Stimulated activated CD8-positive, alpha-beta memory T cell treated with anti-CD3 and anti-CD28 coated beads, Interleukin-2, amount 100 ng/mL, for 48 hours (primary cell): ENCODE data around the gene CELSR1.

Experiments
- DNase-seq, 2 donors: peaks; one replicate each; pipeline ENCODE4 v3.0.0-alpha.2; 2020; ENCODE audit warnings: low read depth in 2 of 2

CELSR1 gene

GRCh38 chr22:46444390-46444854 is 93.0 kb downstream of the CELSR1 start:
- DNase-seq = no peak

DNA sequence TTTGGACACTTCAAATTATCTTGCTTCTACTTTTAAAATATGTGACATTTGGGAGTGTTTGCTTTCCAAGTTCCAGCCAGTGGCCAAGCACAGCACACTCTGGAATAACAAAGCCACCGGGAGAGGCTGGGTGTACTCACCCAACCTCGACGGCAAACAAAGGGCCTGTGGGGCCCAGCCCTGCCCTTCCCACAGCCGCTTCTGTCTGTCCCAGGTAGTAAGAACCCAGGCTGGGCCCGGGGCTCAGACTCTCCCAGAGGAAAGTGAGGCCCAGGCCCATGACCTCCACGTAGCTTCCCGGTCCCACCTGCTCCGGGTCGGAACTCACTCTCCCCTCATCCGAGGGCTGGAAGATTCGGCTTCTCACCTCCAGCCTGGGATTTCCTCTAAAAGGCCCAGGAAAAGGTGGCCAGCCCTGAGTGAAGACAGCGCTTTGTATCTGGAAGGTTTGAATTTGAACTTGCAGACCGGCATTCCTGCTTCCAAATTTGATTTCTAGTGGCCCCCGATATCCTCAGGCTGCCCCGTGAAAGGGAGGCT is 93.5 kb downstream of the CELSR1 start:
- no peak for DNase-seq

DNA sequence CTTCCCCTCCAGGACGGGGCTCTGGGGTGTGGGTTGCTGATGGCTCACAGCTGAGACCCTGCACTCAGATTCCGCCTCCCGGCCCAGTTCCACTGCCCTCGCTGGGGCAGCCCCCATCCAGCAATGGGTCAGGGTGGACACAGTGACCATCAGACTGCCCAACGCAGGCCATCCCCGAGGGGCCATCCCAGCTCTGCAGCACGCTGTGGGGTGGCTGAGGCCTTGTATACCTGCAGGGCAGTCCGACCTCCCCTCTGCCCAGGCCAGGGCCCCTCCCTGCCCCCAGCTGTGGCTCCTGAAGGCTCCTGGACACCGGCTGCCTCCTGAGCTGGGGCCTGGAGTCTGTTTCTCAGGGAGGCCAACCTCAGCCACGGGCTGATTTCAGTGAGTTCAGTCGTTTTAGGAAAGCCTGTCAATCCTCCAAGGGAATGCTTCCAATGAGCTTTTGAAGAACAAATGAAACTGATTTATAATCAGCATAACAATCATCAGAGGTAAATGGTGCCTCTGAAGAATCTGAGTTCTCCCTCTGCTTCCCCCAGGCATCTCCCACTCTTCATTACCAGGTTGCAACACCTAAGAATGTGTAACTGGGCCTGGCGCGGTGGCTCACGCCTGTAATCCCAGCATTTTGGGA is 95.1 kb downstream of the CELSR1 start:
- no peak for DNase-seq

- no peak for DNase-seq
Measured at GRCh38 chr22:46439576-46440465, 97.6 kb downstream of the CELSR1 start.

DNA sequence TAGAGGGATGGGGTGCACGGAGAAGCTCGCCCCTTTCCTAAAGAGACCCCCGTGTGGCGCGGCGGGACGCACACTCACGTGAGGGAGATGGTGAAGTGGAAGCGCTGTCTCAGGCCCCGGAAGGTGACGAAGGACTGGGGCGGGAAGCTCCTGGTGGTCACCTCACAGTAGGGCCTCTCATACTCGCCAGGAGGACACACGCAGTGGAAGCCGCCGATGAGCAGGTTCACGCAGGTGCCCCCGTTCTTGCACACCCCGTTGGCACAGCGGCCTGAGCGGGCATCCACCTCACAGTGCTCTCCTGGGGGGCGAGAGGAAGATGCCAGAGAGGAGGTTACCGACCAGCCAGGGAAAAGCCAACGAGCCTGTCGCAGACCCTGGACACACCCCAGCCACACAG is 98.3 kb downstream of the CELSR1 start:
- no peak for DNase-seq

DNA sequence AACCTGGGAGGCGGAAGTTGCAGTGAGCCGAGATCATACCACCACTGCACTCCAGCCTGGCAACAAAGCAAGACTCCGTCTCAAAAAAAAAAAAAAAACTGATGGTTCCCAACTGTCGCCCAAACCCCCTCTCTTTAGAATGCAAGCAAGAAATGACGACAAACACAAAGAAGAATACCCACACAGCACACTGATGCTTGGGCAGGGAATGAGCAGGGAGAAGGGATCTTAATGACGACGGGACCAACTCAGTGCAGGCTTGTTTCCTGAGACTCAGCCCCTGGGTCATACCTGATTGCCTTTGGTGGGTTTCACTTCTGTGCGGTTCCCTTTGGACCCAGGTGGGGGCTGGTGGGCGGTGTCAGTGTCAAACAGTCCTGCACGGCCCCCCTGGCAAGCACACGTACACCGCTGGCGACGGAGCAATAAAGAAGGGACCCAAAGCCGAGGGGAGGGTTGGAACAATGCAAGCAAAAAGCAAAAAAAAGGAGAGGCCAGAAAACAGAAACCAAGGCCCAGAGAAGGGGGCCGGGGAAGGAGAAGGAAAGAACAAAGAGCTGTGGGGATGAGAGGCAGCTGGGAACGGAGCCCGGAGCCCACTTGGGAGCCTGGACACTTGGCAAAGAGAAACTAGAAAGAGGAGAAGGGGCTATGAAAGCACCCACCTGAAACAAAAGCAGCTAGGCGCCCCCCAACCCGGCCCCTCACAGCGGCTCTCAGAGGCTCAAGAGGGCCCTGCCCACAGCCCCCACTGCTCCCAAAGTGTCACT is 99.6 kb downstream of the CELSR1 start:
- DNase-seq = no peak

- DNase-seq = no peak
Measured at GRCh38 chr22:46436595-46437175, 100.7 kb downstream of the CELSR1 start.

DNA sequence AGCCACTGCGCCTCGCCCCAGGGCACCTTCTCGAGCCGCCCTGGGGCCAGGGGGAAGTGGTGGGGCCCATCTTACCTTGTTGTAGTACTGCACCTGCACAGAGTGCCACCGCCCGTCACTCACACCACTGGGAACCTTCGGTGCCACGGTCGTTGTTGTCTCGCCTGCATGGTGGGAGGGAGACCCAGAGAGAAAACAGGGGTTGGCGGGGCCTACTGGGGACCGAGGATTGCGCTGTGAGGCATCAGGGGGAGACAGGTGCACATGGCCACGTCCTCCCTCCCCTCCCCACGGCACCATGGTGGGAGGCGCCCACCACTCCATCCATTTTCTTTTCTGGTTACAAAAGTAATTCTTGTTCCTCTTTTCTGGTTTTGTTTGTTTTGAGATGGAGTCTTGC is 104.1 kb downstream of the CELSR1 start:
- no peak for DNase-seq

DNA sequence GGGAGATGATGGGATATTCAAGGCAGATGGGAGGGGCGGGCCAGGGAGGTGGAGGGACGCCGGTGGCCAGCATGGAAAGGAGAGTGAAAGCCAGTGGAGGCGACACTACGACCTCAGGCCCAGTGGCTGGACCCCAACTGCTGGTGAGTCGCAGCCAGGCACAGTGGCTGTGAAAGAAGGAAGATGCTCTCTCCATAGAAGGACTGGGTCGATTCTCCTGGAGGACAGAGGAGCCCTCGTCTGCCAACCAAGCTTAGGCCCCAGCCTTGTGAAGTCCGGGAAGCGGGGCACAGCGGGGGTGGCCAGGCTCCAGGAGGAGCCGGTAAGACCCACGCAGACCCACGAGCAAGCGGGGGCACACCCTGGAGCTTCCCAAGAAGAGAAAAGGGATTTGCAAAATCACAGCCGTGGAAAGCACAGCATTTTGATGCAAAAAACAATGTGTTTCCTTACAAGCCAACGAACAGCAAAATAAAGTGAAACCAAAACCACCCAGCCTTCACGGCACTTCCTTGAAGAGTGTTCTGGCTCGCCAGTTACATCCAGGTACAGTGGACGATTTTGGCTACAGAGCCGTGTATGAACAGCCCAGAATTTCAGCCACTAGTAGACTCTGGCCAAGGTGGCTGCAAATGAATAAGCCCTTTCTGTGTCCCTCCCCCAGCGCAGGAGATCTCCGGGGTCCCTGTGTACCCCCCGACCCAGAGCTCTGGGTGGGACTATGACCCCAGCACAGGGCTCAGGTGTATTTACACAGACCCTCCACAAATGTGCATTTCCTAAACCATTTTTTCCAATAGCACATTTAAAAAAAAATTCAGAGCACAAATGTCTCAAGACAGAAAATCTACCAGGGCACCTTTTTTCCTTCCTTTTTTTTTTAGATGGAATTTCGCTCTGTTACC is 105.0 kb downstream of the CELSR1 start:
- DNase-seq = no peak

DNA sequence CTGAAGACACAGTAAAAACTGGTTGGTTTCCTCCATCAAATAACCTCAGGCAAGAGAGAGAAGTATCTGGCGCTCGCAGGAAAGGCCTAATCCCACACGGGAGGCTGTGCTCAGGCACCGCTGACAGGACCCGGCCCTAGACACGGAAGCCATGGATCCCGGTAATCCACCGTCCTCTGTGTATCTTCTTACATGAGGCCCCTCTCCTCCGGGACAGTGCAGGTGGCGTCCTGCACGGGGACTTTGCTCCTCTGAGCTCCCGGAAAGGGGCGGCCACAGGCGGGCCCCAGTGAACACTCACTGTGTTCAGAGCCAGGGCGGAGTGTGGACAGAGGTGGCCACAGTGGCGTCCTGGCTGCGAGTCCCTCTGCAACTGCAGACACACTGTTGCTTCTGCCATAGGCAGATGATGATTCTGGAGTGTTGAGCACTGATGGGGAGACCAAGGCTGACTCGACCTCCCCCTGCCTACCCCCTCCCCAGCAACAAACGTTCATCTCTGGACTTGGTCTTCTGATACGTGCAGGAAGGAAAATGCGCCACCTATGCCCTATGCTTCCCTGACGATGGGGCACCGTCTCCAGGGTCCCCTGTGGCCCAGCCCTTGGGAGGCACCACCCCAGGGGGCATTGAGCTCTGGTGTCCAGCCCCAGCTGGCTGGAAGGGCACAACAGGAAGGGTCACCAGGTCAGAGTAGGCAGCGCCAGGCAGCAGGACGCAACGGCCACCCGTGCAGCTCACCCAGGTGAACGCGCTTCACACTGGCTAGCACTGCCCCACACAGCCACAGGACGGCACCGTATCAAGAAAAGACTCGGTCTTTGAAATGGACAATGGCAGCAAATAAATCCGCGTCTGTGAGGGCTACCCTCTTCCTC is 106.2 kb downstream of the CELSR1 start:
- DNase-seq = no peak

DNA sequence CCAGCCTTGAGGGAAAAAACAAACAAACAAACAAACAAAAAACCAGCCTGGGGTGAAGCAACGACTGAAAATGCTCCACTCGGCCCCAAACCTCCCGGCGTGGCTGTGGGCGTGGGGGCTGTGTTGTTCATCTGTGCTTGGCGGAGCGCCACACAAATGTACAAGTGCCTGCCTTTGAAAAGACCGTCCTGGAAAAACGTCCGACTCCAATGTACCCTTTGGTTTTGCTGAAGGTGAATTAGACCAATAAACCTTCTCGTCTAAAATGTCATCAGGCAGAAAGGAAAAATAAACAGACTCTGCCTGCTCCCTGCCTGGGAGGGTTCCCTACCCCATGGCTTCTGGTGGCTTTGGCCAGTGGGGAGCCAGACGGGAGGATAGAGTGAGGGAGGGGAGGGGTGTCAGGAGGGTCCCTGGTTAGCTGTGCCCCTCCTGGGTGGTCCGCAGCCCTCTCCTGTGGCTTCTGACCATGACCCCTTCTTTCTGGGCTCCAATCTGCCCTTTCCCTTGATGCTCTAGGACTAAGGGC is 108.0 kb downstream of the CELSR1 start:
- no peak for DNase-seq

GRCh38 chr22:46428602-46429324 is 108.7 kb downstream of the CELSR1 start:
- no peak for DNase-seq

DNA sequence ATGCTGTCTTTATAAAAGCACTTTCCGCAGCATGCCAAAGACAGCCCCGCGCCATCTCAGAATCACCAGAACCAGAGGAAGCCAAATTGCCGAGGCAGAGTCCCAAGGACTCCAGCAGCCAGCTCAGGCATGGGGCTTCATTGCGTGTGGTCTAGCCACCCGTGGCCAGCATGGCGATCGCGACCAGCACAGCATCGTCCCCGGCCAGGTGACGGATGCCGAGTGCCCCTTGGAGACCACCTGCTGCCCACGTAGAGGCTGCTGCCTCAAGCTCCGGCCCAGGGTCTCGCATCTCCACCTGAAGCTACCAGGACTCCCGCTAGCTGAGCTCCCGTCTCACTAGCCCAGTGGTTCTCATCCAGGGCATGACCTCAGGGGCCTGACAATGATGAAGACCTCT is 109.2 kb downstream of the CELSR1 start:
- DNase-seq = no peak

- DNase-seq = no peak
Measured at GRCh38 chr22:46425016-46425415, 112.4 kb downstream of the CELSR1 start.

GRCh38 chr22:46424496-46424895 is 112.9 kb downstream of the CELSR1 start:
- no peak for DNase-seq

GRCh38 chr22:46422896-46423295 is 114.5 kb downstream of the CELSR1 start:
- no peak for DNase-seq

DNA sequence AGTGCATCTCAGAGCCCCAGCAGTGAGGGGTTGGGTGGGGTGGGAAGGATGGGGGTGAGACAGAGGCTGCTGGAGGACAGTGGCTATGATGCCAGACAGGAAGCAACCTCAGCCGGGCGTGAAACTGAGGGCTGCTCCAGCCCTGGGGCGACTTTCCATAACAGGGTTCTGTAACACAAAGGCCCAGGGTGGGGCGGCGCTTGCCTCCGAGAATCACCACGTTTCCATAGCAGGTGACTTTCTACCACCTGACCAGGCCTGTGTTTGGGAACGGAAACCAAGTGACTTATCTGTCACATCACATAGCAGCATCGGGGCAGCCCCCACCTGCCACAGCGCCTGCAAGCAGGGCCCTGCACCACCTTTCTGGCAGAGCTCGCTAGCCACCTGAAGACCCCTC is 116.2 kb downstream of the CELSR1 start:
- peak; percentile 10 to 13 for DNase-seq

- DNase-seq = no peak
Measured at GRCh38 chr22:46419754-46420571, 117.5 kb downstream of the CELSR1 start.
